ENCODE data around the gene SLC25A44. TPM values are rescaled to one million over a fixed set of nuclear protein-coding genes. Genes with fewer than 3 reads are reported as not detected.
A peak's percentile ranks its signal among the peaks of the same experiment; 100 is the strongest.

Gene SLC25A44
- total and polyA plus RNA-seq, 2 of the 8 experiments (the other 6 are each of a cell fraction or from before 2014, with no cell fraction given), result 23.4 to 32.1 TPM

DNA sequence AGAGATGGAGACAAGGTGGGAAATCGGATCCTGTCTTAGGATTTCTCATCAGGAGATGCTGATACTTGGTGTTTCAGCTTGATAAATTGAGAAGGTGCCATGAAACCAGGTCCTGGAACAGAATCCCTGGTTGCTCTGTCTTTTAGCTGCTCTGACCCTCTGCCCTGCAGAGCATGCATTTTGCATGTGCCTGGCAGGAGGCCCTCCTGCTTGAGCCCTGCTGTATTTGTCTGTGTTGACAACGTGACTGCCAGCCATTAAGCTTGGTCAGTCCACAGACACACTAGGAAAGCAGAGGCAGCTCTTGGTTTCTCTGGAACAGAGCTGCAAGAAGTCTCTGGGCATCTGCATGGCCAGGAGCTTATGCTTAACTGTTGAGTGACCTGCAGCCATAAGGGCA, 2.5 kb downstream of the SLC25A44 start:
- Histone ChIP-seq H3K27me3 (replicated peaks in 1 of 4; ENCODE audit: control insufficient read depth in 3 of 4, extremely low read depth in 1 of 4, insufficient read depth in 3 of 4, low read length in 3 of 4) (no peaks in the 10 kb centered on the region), H3K9me3 (ENCODE audit: insufficient read depth in 2 of 2, low read depth in 1 of 2, low read length in 1 of 2) (no peaks in the 10 kb centered on the region), H3K14ac (ENCODE audit: insufficient read length) (no peak overlapping the region), H2BK12ac (ENCODE audit: low read depth, low read length) (no peak overlapping the region), H4K91ac (replicated peaks; ENCODE audit: insufficient read length, low read length) (no peak overlapping the region), H3K56ac (replicated peaks; ENCODE audit: insufficient read length, low read depth, low read length) (no peak overlapping the region), H3K4me3 (ENCODE audit: extremely low read depth in 1 of 4, insufficient read depth in 2 of 4, low read depth in 3 of 4, low read length in 4 of 4) (no peak overlapping the region), H3K4me1 (replicated peaks in 1 of 4; ENCODE audit: control insufficient read depth in 3 of 4, insufficient read depth in 4 of 4, low read length in 3 of 4) (peaks cover 2 to 16% (median 4%) of the 10 kb centered on the region in 4 experiments; a peak in 5 of 7 replicates), H3K4me2 (ENCODE audit: insufficient read depth in 1 of 2, low read depth in 2 of 2, low read length in 2 of 2) (no peak overlapping the region; a peak in 2 of 4 replicates), H2AFZ (ENCODE audit: low read length) (no peak overlapping the region), H2BK120ac (replicated peaks; ENCODE audit: low read depth, low read length) (no peak overlapping the region), H3K4ac (replicated peaks; ENCODE audit: insufficient read length, low read depth, low read length) (no peak overlapping the region), H4K5ac (ENCODE audit: insufficient read length, low read depth, low read length) (no peak overlapping the region), H2BK15ac (ENCODE audit: low read length) (no peak overlapping the region), H3K79me1 (ENCODE audit: low read depth, low read length) (peaks cover 21% of the 10 kb centered on the region), H4K20me1 (replicated peaks in 1 of 2; ENCODE audit: control insufficient read depth in 1 of 2, insufficient read depth in 2 of 2, low read length in 2 of 2) (peaks cover 0 to 10% of the 10 kb centered on the region in 2 experiments), H2BK5ac (ENCODE audit: low read depth, low read length) (no peak overlapping the region), H3K23ac (ENCODE audit: insufficient read length) (no peak overlapping the region), H4K8ac (ENCODE audit: extremely low read depth, insufficient read depth, low read length) (no peak overlapping the region), H3K18ac (ENCODE audit: extremely low read depth, low read length) (no peak overlapping the region), H3K23me2 (ENCODE audit: low read depth, low read length) (peaks cover 6% of the 10 kb centered on the region; the same call in 1 of the 2 replicates), H3K27ac (ENCODE audit: low read depth, low read length) (0 out of 2 replicates have a peak overlapping the region, but pooled peaks have one; percentile 3), H3K9ac (replicated peaks in 1 of 4; ENCODE audit: extremely low read depth in 1 of 4, low read depth in 3 of 4, low read length in 3 of 4) (0 out of 7 replicates have a peak overlapping the region, but pooled peaks of 1 of the 4 experiments have one; percentile 5), H3K79me2 (ENCODE audit: control insufficient read depth in 1 of 2, insufficient read depth in 2 of 2, low read length in 2 of 2) (peaks cover 16 to 59% of the 10 kb centered on the region in 2 experiments), H2AK5ac (ENCODE audit: low read depth, low read length) (no peak overlapping the region), H2BK20ac (ENCODE audit: low read length) (no peak overlapping the region), H3K36me3 (ENCODE audit: control insufficient read depth in 2 of 4, insufficient read depth in 4 of 4, low read length in 3 of 4) (peaks cover 4 to 16% (median 7%) of the 10 kb centered on the region in 4 experiments; a peak in 4 of 8 replicates)
- DNase-seq (ENCODE audit: low read depth in 1 of 2, low spot score in 2 of 2), result no peak
- ChIA-PET POLR2A (ENCODE audit: partially characterized antibody) (interaction anchor here (0.6 to 9.5 kb wide), 6 partner anchors 10 to 348 kb away, joined by 3 to 77 read pairs (median 3); partner anchors contain the start of gene PMF1), CTCF (ENCODE audit: partially characterized antibody) (interaction anchor here (1.0 to 5.3 kb wide), 8 partner anchors 20 to 163 kb away, joined by 3 to 41 read pairs (median 6); no protein-coding TSS in a partner anchor)
- WGBS, 2 experiments (ENCODE audit: extremely low coverage in 1 of 2, insufficient coverage in 1 of 2, insufficient read length in 1 of 2, insufficient replicate concordance in 2 of 2, low coverage in 1 of 2, low lambda C conversion rate in 2 of 2, missing lambda C conversion rate in 1 of 2), result 71% methylated on average over 2 of the region's 2 CpGs; no CpG with 5 or more reads in 1 of the 2 experiments
- no peak for FAIRE-seq
- TF ChIP-seq MAFK (IDR thresholded peaks at IDR 0.05; ENCODE audit: low read depth, low read length) (no peak), CHD2 (IDR thresholded peaks at IDR 0.05; ENCODE audit: low read length) (no peak), SAP30 (IDR thresholded peaks at IDR 0.05; ENCODE audit: insufficient read depth, insufficient replicate concordance, low read length) (no peak), SIN3A (conservative IDR thresholded peaks at IDR 0.05 in 1 of 2, IDR thresholded peaks at IDR 0.05 in 1 of 2; ENCODE audit: low read depth in 1 of 2, low read length in 2 of 2) (no peak), SIRT6 (IDR thresholded peaks at IDR 0.05; ENCODE audit: low read length) (no peak), RFX5 (IDR thresholded peaks at IDR 0.05; ENCODE audit: borderline replicate concordance, low read depth, low read length) (no peak), EGR1 (IDR thresholded peaks at IDR 0.05; ENCODE audit: borderline replicate concordance, low read depth, low read length) (no peak), KDM4A (IDR thresholded peaks at IDR 0.05; ENCODE audit: low read depth, low read length, severe bottlenecking) (no peak), KDM1A (IDR thresholded peaks at IDR 0.05; ENCODE audit: borderline replicate concordance, low read length) (no peak), TBP (IDR thresholded peaks at IDR 0.05; ENCODE audit: low read depth, low read length) (no peak), CREB1 (IDR thresholded peaks at IDR 0.05) (no peak)
- TF ChIP-seq, protein P1, sequence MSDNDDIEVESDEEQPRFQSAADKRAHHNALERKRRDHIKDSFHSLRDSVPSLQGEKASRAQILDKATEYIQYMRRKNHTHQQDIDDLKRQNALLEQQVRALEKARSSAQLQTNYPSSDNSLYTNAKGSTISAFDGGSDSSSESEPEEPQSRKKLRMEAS (IDR thresholded peaks at IDR 0.05), result no peak
- TF ChIP-seq, protein P2, sequence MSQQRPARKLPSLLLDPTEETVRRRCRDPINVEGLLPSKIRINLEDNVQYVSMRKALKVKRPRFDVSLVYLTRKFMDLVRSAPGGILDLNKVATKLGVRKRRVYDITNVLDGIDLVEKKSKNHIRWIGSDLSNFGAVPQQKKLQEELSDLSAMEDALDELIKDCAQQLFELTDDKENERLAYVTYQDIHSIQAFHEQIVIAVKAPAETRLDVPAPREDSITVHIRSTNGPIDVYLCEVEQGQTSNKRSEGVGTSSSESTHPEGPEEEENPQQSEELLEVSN (IDR thresholded peaks at IDR 0.05), result no peak
